Skeletal muscle cell (primary cell): Measurements from ENCODE around the gene WRNIP1.

Experiments used
- DNase-seq: peaks from one replicate; pipeline ENCODE4 v3.0.0-alpha.2; 2010; ENCODE audit warnings: low read depth
- H3K4me3 ChIP-seq: 2 replicates; pipeline ENCODE4 v1.5.1; 2011; ENCODE audit warnings: low read depth, mild to moderate bottlenecking, control low read depth, low read length, moderate library complexity

Gene WRNIP1

GRCh38 chr6:2739335-2739734 lies 25.9 kb upstream of the WRNIP1 start:
- DNase-seq = peak; percentile 29
- H3K4me3 ChIP-seq = no peak overlapping the region

DNA sequence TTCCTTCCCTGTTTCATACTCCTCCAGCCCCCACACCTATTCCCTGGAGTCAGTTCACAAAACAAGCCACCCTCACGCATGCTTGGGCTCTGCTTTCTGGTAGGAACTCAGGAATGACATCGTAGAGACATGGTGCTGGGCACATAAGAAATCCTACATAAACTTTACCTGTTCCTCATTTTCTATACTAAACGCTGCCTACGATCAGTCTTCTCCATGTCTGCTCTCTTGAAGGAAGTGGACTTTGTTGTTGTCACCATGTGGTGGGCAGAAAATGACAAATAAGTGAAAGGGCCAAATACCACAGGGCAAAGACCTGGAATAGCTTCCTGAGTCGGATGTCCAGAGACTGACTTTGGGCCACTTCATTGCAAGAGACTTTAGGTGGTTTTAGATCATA lies 24.6 kb upstream of the WRNIP1 start:
- DNase-seq = no peak
- no peak overlapping the region for H3K4me3 ChIP-seq

DNA sequence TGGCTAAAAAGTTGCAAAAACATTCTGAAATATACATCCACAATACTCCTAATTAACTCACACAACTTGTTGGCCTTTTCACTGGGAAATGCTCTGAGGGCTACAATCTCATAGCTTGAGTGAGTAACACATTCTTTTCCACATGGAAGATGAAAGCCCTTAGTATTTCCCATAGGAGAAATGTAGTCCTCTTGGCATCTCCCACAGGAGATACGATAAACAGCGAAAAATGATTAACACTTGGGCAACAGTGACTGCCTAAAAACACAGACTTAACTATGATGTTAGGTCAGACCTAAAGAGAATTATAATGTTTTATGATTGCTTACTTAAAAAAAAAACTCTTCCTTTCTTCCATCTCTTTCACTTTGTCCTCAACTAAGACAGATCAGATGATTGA lies 23.4 kb upstream of the WRNIP1 start:
- no peak overlapping the region for H3K4me3 ChIP-seq
- no peak for DNase-seq

GRCh38 chr6:2743280-2744208 lies 21.6 kb upstream of the WRNIP1 start:
- H3K4me3 ChIP-seq = no peak overlapping the region
- no peak for DNase-seq

GRCh38 chr6:2744209-2744771 lies 20.9 kb upstream of the WRNIP1 start:
- no peak overlapping the region for H3K4me3 ChIP-seq
- DNase-seq = no peak

GRCh38 chr6:2744778-2745177 lies 20.4 kb upstream of the WRNIP1 start:
- H3K4me3 ChIP-seq = no peak overlapping the region
- DNase-seq = no peak

DNA sequence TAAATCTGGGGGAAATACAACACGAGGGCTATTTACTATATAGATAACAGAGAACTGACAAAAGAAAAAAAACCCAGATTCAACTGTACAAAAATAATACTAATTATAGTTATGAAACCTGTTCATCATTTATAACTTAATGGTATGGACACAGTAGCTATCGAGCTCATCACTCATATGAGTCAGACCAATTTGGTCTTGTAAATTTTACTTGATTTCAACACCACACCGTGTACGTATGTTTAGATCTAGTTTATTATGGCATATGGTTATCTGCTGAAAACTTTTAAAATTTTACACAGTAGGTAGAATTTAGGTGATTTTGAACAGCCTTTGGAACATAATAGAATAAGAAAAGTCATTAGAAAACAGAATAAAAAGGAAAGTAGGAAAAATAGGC lies 19.9 kb upstream of the WRNIP1 start:
- H3K4me3 ChIP-seq = no peak overlapping the region
- no peak for DNase-seq

DNA sequence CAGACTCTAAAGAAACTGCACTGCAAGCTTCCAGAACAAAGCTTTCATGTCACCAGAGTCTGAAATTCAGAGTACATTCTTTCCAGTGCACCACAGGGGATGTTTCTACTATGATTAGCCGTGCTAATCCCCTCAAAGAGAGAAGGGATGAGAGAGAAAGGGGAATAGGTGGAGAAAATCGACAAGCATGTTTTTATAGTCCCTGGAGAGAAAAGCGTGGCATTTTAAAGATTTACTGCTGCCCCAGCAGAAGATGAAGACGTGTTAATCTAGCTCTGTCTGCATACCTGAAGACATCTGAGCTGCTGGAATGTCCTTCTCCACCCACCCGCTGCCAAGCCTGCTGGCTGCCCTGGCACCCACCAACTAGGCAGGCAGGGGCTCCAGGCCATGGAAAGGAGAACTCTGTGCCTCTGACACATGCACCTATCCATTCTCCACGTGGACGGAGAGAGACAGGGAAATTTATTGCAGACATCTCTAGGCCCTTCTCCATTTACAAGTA lies 18.6 kb upstream of the WRNIP1 start:
- DNase-seq = no peak
- no peak overlapping the region for H3K4me3 ChIP-seq

DNA sequence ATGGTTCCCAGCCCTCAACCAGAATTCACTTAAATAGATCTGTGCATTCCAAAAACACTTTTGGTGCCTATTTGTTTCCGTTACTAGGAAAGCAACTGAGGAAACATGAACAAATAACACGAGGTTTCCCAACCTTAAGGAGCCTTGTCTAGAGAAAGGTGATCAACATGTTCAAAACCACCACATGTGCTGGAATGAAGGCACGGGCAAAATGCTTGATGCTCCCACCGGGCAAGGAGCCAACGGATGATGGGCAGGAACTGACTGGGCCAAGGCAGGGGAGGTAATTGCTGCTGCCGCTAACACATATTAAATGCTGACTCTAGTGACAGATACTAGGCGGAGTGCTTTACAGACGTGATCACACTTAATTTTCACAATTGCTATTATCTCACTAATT lies 17.0 kb upstream of the WRNIP1 start:
- DNase-seq = no peak
- H3K4me3 ChIP-seq = no peak overlapping the region

GRCh38 chr6:2749969-2750600 lies 15.1 kb upstream of the WRNIP1 start:
- no peak overlapping the region for H3K4me3 ChIP-seq
- DNase-seq = no peak

- DNase-seq = no peak
- H3K4me3 ChIP-seq = no peak within 1 kb of the TSS
These were observed 14.4 kb upstream of the WRNIP1 start, which contains the start of gene MYLK4 for GRCh38 chr6:2750832-2751231. TSS of gene MYLK4 (minus strand) at chr6:2750922. CDS start at chr6:2749294, 1,628 bp downstream.

GRCh38 chr6:2751871-2752270 lies 13.3 kb upstream of the WRNIP1 start:
- DNase-seq = no peak
- H3K4me3 ChIP-seq = no peak overlapping the region

GRCh38 chr6:2752477-2753109 lies 12.6 kb upstream of the WRNIP1 start:
- no peak overlapping the region for H3K4me3 ChIP-seq
- DNase-seq = no peak

DNA sequence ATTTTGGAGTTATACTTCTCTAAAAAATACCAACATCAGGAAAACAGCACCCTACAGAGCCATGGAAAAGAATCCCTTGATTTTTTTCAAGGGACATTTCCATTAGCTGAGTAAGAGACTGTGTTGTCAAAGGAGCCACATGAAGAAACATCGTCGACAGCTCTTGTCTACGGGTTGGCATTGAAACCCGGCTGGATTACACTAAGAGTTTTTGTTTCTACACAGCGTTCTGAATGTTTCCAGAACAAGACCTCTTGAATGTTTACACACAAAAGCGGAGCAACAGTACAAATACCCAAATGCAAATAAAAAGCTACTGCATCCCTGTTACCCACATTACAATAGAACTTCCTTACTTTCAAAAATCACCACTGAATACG lies 12.1 kb upstream of the WRNIP1 start:
- H3K4me3 ChIP-seq = no peak overlapping the region
- DNase-seq = no peak

- H3K4me3 ChIP-seq = no peak overlapping the region
- no peak for DNase-seq
These were observed 11.4 kb upstream of the WRNIP1 start for GRCh38 chr6:2753743-2754142.

DNA sequence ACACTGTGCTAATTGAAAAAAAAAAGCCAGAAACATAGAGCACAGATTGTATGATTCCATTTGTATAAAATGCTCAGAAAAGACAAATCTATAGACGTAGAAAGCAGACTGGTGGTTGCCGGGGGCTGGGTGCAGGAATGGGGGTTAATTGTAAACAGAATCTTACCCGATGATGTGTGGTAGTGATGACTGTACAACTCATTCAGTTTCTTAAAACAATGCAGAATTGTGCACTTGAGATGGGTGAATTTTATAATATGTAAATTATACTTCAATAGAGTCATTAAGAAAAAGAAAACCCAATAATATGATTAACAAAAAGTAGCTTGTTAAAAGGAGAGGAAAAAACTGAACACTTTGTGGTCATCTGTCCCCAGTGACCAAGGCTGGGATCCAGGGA lies 10.8 kb upstream of the WRNIP1 start:
- no peak overlapping the region for H3K4me3 ChIP-seq
- no peak for DNase-seq

- no peak overlapping the region for H3K4me3 ChIP-seq
- DNase-seq = no peak
These were observed 10.3 kb upstream of the WRNIP1 start for GRCh38 chr6:2754911-2755310.

GRCh38 chr6:2755456-2755855 lies 9.7 kb upstream of the WRNIP1 start:
- DNase-seq = no peak
- H3K4me3 ChIP-seq = no peak overlapping the region

DNA sequence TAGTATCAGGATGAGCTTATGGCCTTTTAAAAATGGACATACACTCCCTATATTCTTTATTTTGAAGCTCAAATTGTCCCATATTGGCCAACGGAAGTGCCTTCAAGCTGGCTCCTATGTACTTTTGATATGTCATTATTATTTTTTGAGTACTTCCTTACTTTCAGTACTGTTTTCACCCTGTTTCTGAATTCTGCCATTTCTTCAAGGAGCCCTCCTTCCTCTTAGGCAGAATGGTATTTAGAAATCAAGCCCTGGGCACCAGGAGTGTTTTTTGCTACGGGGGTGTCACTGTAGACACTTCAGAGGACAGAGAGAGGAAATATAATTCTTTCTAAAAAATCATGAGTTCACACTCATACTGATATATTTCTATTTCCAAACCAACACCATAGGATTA lies 9.0 kb upstream of the WRNIP1 start:
- H3K4me3 ChIP-seq = no peak overlapping the region
- no peak for DNase-seq

DNA sequence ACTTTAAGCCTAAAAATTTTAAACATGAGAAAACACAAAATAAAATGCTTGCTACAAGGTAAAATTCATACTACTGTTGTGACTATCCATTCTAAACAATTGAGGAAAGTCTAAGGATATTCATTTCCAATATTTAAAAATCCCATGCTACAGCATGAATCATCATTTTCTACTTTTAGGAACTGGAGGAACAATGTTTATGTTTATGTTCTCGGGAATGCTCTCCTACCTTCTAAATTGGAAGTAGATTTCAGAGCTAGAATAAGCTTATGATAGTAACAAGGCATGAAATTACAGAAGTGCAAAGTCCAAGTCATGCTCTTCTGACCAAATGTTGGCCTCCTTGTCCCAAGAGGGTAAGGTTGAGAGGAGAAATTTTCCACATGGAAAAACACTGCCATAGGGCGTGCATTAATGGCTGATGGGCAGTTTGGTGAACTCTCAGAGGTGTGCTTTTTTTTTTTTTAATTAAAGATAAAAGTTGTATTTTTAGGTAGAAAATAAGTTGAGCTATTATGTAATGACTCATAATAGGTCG lies 8.4 kb upstream of the WRNIP1 start:
- DNase-seq = no peak
- H3K4me3 ChIP-seq = no peak overlapping the region
